ENCODE measurements around the gene GNAQ.

Gene GNAQ

GRCh38 chr9:77771171-77771570 is 260.4 kb downstream of the GNAQ start:
- H3K4ac ChIP-seq (ENCODE audit: low read depth in 1 of 2, low read length in 2 of 2) = no peak overlapping the region
- no peak overlapping the region for H3K23ac ChIP-seq (ENCODE audit: low read length in 2 of 2)
- no peak overlapping the region for H4K8ac ChIP-seq (ENCODE audit: low read length)
- no peak overlapping the region for H2BK15ac ChIP-seq (ENCODE audit: low read depth, poor library complexity, severe bottlenecking)
- H3K27me3 ChIP-seq (ENCODE audit: control insufficient read depth in 1 of 2, insufficient read depth in 1 of 2, low read length in 2 of 2) = no peaks in the 10 kb centered on the region
- no peak overlapping the region for H2BK12ac ChIP-seq (ENCODE audit: low read length in 2 of 2)
- H3K27ac ChIP-seq (ENCODE audit: low read length, poor library complexity, severe bottlenecking) = no peak overlapping the region
- no peaks in the 10 kb centered on the region for H3K4me1 ChIP-seq (ENCODE audit: control insufficient read depth, insufficient read depth, low read depth, low read length)
- no peak overlapping the region for H2AFZ ChIP-seq (ENCODE audit: low read depth, low read length)
- no peak overlapping the region for H3K9ac ChIP-seq (ENCODE audit: low read length)
- no peak overlapping the region for H3K14ac ChIP-seq (ENCODE audit: low read length in 2 of 2)
- no peak overlapping the region for H3K4me2 ChIP-seq (ENCODE audit: low read length, poor library complexity, severe bottlenecking)
- H4K91ac ChIP-seq (ENCODE audit: low read length) = no peak overlapping the region
- H2AK5ac ChIP-seq (ENCODE audit: low read length, severe bottlenecking) = no peak overlapping the region
- no peak for DNase-seq
- peaks cover 0 to 11% of the 10 kb centered on the region in 2 experiments for H3K36me3 ChIP-seq (ENCODE audit: control insufficient read depth in 1 of 2, insufficient read depth in 2 of 2, low read depth in 1 of 2, low read length in 2 of 2)
- WGBS = 98% methylated on average over 3 of the region's 3 CpGs
- peaks cover 14% of the 10 kb centered on the region for H3K79me1 ChIP-seq (replicated peaks; ENCODE audit: low read length, poor library complexity, severe bottlenecking)
- H3K4me3 ChIP-seq (ENCODE audit: insufficient read depth in 1 of 2, low read depth in 1 of 2, low read length in 2 of 2) = no peak overlapping the region
- H2BK5ac ChIP-seq (ENCODE audit: low read depth, low read length, poor library complexity, severe bottlenecking) = no peak overlapping the region
- no peak overlapping the region for H3K18ac ChIP-seq (ENCODE audit: low read depth in 1 of 2, low read length in 2 of 2)
- H2BK120ac ChIP-seq (ENCODE audit: low read depth, low read length) = no peak overlapping the region
- peaks cover 3% of the 10 kb centered on the region for H3K9me3 ChIP-seq (ENCODE audit: control insufficient read depth, low read length)

DNA sequence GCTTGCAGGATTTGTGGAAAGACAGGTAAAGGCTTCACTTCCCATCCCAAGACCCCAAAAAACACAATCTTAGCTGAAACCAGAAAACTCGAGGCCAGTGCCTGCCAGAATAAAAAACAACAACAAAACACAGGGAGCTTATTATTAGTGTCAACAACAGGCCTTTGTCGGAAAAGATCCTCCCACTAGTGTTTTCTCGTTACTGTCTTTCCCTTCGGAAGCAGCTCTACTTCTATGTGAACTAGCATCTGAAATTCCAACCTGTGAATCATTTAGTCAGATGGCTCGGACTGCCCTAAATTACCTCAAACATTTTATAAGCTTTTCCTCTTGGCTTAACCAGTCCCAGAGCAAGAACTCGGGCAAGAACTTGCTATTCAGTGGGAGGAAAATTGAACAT is 261.3 kb downstream of the GNAQ start:
- H4K8ac ChIP-seq (ENCODE audit: low read length) = no peak overlapping the region
- no peak overlapping the region for H3K4ac ChIP-seq (ENCODE audit: low read depth in 1 of 2, low read length in 2 of 2)
- H3K4me1 ChIP-seq (ENCODE audit: control insufficient read depth, insufficient read depth, low read depth, low read length) = no peaks in the 10 kb centered on the region
- no peak overlapping the region for H2BK120ac ChIP-seq (ENCODE audit: low read depth, low read length)
- no peak for DNase-seq
- no peaks in the 10 kb centered on the region for H3K9me3 ChIP-seq (ENCODE audit: control insufficient read depth, low read length)
- H3K4me3 ChIP-seq (ENCODE audit: insufficient read depth in 1 of 2, low read depth in 1 of 2, low read length in 2 of 2) = no peak overlapping the region
- H3K27me3 ChIP-seq (ENCODE audit: control insufficient read depth in 1 of 2, insufficient read depth in 1 of 2, low read length in 2 of 2) = no peaks in the 10 kb centered on the region
- no peak overlapping the region for H3K18ac ChIP-seq (ENCODE audit: low read depth in 1 of 2, low read length in 2 of 2)
- peaks cover 12% of the 10 kb centered on the region for H3K79me1 ChIP-seq (replicated peaks; ENCODE audit: low read length, poor library complexity, severe bottlenecking)
- H2BK12ac ChIP-seq (ENCODE audit: low read length in 2 of 2) = no peak overlapping the region
- no peak overlapping the region for H2BK5ac ChIP-seq (ENCODE audit: low read depth, low read length, poor library complexity, severe bottlenecking)
- H3K14ac ChIP-seq (ENCODE audit: low read length in 2 of 2) = no peak overlapping the region
- no peak overlapping the region for H3K4me2 ChIP-seq (ENCODE audit: low read length, poor library complexity, severe bottlenecking)
- 98% methylated on average over 6 of the region's 6 CpGs for WGBS
- H2AK5ac ChIP-seq (ENCODE audit: low read length, severe bottlenecking) = no peak overlapping the region
- H2BK15ac ChIP-seq (ENCODE audit: low read depth, poor library complexity, severe bottlenecking) = no peak overlapping the region
- no peak overlapping the region for H3K27ac ChIP-seq (ENCODE audit: low read length, poor library complexity, severe bottlenecking)
- H3K36me3 ChIP-seq (ENCODE audit: control insufficient read depth in 1 of 2, insufficient read depth in 2 of 2, low read depth in 1 of 2, low read length in 2 of 2) = peaks cover 0 to 11% of the 10 kb centered on the region in 2 experiments
- no peak overlapping the region for H3K9ac ChIP-seq (ENCODE audit: low read length)
- H4K91ac ChIP-seq (ENCODE audit: low read length) = no peak overlapping the region
- no peak overlapping the region for H2AFZ ChIP-seq (ENCODE audit: low read depth, low read length)
- no peak overlapping the region for H3K23ac ChIP-seq (ENCODE audit: low read length in 2 of 2)

DNA sequence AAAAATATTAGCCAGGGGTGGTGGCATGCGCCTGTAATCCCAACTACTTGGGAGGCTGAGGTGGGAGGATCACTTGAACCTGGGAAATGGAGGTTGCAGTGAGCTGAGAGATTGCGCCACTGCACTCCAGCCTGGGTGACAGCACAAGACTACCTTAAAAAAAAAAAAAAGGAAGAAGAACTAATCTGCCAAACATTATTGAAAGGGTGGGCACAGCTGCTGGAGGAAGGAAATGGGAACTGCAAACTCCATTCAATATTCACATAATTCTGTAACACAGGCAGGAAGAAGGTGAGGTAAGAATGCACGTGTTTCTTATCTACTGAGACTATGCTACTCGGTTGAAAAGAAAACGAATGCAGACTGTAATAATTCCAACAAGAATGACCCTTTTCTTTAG is 262.4 kb downstream of the GNAQ start:
- Histone ChIP-seq H3K27me3 (ENCODE audit: control insufficient read depth in 1 of 2, insufficient read depth in 1 of 2, low read length in 2 of 2) (no peaks in the 10 kb centered on the region), H2AK5ac (ENCODE audit: low read length, severe bottlenecking) (no peak overlapping the region), H3K4ac (ENCODE audit: low read depth in 1 of 2, low read length in 2 of 2) (no peak overlapping the region), H2BK15ac (ENCODE audit: low read depth, poor library complexity, severe bottlenecking) (no peak overlapping the region), H3K79me1 (replicated peaks; ENCODE audit: low read length, poor library complexity, severe bottlenecking) (peaks cover 12% of the 10 kb centered on the region), H2BK5ac (ENCODE audit: low read depth, low read length, poor library complexity, severe bottlenecking) (no peak overlapping the region), H2BK120ac (ENCODE audit: low read depth, low read length) (no peak overlapping the region), H4K8ac (ENCODE audit: low read length) (no peak overlapping the region), H3K9ac (ENCODE audit: low read length) (no peak overlapping the region), H3K4me1 (ENCODE audit: control insufficient read depth, insufficient read depth, low read depth, low read length) (no peaks in the 10 kb centered on the region), H4K91ac (ENCODE audit: low read length) (no peak overlapping the region), H3K27ac (ENCODE audit: low read length, poor library complexity, severe bottlenecking) (no peak overlapping the region), H3K14ac (ENCODE audit: low read length in 2 of 2) (no peak overlapping the region), H3K18ac (ENCODE audit: low read depth in 1 of 2, low read length in 2 of 2) (no peak overlapping the region), H3K4me3 (ENCODE audit: insufficient read depth in 1 of 2, low read depth in 1 of 2, low read length in 2 of 2) (no peak overlapping the region), H2AFZ (ENCODE audit: low read depth, low read length) (no peak overlapping the region), H3K4me2 (ENCODE audit: low read length, poor library complexity, severe bottlenecking) (no peak overlapping the region), H3K36me3 (ENCODE audit: control insufficient read depth in 1 of 2, insufficient read depth in 2 of 2, low read depth in 1 of 2, low read length in 2 of 2) (peaks cover 0 to 11% of the 10 kb centered on the region in 2 experiments), H3K23ac (ENCODE audit: low read length in 2 of 2) (no peak overlapping the region), H3K9me3 (ENCODE audit: control insufficient read depth, low read length) (no peaks in the 10 kb centered on the region), H2BK12ac (ENCODE audit: low read length in 2 of 2) (no peak overlapping the region)
- DNase-seq = no peak
- WGBS = 100% methylated on average over 1 of the region's 5 CpGs

DNA sequence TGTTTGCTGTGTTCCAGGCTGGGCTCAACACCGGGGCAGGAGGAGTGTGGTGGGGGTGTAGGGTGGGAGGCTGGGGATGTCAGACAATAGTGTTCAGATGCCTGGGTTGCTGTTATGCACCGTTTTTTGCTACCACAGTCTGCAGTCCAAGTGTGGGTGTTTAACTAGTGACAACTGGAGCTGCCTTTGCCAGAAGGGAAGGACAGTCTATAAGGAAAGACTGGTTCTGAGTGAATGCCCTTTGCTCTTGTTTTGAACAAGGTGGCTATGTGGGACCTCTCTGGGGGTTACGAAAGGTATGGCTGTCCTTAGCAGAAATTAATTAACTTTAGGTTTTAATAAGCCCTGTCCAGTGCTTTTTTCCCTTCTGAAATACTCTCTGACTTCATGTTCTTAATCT is 265.0 kb downstream of the GNAQ start:
- 96% methylated on average over 3 of the region's 3 CpGs for WGBS
- no peak overlapping the region for H4K91ac ChIP-seq (ENCODE audit: low read length)
- no peak overlapping the region for H3K4me3 ChIP-seq (ENCODE audit: insufficient read depth in 1 of 2, low read depth in 1 of 2, low read length in 2 of 2)
- H4K8ac ChIP-seq (ENCODE audit: low read length) = no peak overlapping the region
- no peak overlapping the region for H3K27ac ChIP-seq (ENCODE audit: low read length, poor library complexity, severe bottlenecking)
- H3K23ac ChIP-seq (ENCODE audit: low read length in 2 of 2) = no peak overlapping the region
- no peaks in the 10 kb centered on the region for H3K27me3 ChIP-seq (ENCODE audit: control insufficient read depth in 1 of 2, insufficient read depth in 1 of 2, low read length in 2 of 2)
- peaks cover 0 to 5% of the 10 kb centered on the region in 2 experiments for H3K36me3 ChIP-seq (ENCODE audit: control insufficient read depth in 1 of 2, insufficient read depth in 2 of 2, low read depth in 1 of 2, low read length in 2 of 2)
- no peak overlapping the region for H2BK12ac ChIP-seq (ENCODE audit: low read length in 2 of 2)
- H3K79me1 ChIP-seq (replicated peaks; ENCODE audit: low read length, poor library complexity, severe bottlenecking) = peaks cover 12% of the 10 kb centered on the region
- no peak overlapping the region for H3K14ac ChIP-seq (ENCODE audit: low read length in 2 of 2)
- H2BK5ac ChIP-seq (ENCODE audit: low read depth, low read length, poor library complexity, severe bottlenecking) = no peak overlapping the region
- H2AK5ac ChIP-seq (ENCODE audit: low read length, severe bottlenecking) = no peak overlapping the region
- H3K4me1 ChIP-seq (ENCODE audit: control insufficient read depth, insufficient read depth, low read depth, low read length) = no peaks in the 10 kb centered on the region
- no peak overlapping the region for H2AFZ ChIP-seq (ENCODE audit: low read depth, low read length)
- H2BK15ac ChIP-seq (ENCODE audit: low read depth, poor library complexity, severe bottlenecking) = no peak overlapping the region
- no peak overlapping the region for H3K18ac ChIP-seq (ENCODE audit: low read depth in 1 of 2, low read length in 2 of 2)
- H3K9me3 ChIP-seq (ENCODE audit: control insufficient read depth, low read length) = no peaks in the 10 kb centered on the region
- DNase-seq = no peak
- H3K4ac ChIP-seq (ENCODE audit: low read depth in 1 of 2, low read length in 2 of 2) = no peak overlapping the region
- H3K9ac ChIP-seq (ENCODE audit: low read length) = no peak overlapping the region
- H2BK120ac ChIP-seq (ENCODE audit: low read depth, low read length) = no peak overlapping the region
- no peak overlapping the region for H3K4me2 ChIP-seq (ENCODE audit: low read length, poor library complexity, severe bottlenecking)
